ENCODE measurements around the gene ARHGAP26.

DNA sequence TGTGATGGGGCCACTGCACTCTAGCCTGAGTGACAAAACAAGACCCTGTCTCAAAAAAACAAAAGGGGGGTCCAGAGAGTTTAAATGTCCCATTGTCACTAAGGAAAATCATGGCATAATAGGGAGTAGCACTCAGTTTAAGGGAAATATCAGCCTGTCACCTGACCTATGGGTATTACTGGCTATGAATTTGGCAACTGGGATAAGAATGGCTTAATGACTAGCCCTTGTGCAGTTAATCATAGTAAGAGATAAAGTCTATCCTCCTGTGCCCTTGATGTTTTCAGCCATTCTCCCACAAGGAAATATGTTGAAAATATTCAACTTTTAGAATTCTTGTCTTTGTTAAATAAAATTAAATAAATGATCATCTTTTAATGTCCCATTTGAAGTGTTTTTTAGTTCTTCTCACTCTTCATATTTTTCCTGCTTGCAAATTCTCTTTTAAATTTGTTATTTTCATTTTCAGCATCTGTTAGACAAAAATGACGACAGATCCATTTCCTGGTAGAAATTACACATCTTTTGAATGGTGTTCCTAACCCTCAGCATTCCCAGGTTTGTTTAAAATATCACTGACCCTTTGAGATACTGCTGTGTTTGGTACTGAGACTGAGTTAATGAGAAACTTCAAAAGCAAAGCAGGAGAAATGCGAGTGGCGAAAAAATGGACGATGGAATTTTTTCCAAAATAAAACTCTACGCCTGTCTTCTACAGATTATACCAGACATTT is 191.4 kb downstream of the ARHGAP26 start:
- TF ChIP-seq, protein P1, sequence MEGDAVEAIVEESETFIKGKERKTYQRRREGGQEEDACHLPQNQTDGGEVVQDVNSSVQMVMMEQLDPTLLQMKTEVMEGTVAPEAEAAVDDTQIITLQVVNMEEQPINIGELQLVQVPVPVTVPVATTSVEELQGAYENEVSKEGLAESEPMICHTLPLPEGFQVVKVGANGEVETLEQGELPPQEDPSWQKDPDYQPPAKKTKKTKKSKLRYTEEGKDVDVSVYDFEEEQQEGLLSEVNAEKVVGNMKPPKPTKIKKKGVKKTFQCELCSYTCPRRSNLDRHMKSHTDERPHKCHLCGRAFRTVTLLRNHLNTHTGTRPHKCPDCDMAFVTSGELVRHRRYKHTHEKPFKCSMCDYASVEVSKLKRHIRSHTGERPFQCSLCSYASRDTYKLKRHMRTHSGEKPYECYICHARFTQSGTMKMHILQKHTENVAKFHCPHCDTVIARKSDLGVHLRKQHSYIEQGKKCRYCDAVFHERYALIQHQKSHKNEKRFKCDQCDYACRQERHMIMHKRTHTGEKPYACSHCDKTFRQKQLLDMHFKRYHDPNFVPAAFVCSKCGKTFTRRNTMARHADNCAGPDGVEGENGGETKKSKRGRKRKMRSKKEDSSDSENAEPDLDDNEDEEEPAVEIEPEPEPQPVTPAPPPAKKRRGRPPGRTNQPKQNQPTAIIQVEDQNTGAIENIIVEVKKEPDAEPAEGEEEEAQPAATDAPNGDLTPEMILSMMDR (IDR thresholded peaks at IDR 0.05) = no peak
- TF ChIP-seq POLR2A (IDR thresholded peaks at IDR 0.05) = no peak
